Measurements from ENCODE around the gene HK3.

Gene HK3

DNA sequence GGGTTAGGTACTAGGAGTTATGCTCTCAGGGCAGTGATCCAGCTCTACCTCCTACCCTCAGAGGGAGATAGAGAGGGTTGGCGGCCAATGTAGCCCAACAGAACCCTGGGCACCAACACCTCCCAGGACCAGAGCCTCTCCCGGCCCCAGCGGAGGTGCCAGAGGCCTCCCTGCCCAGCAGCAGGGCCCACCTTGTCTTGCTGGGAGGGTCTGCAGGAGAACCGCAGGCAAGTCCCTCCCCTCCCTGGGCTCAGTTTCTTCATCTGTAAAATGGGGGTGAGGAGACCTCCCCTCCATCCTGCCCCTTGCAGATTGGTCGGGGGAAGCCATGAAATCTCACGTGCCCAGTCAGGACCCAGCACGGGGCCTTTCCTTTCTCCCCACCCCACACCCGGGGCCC is 34.4 kb downstream of the HK3 start:
- Histone ChIP-seq H3K79me2 (ENCODE audit: insufficient read depth, low read length) (no peaks in the 10 kb centered on the region), H3K4me3 (ENCODE audit: low read length, poor library complexity, severe bottlenecking) (no peak overlapping the region), H4K20me1 (ENCODE audit: insufficient read depth, low read length, poor library complexity, severe bottlenecking) (no peaks in the 10 kb centered on the region), H3K36me3 (ENCODE audit: insufficient read depth, low read length) (no peaks in the 10 kb centered on the region), H3K9me3 (ENCODE audit: insufficient read depth, low read depth, low read length) (no peaks in the 10 kb centered on the region), H3K9ac (ENCODE audit: low read depth, low read length, poor library complexity, severe bottlenecking) (no peak overlapping the region), H3K9me2 (replicated peaks; ENCODE audit: low read depth, low read length) (no peaks in the 10 kb centered on the region), H2AFZ (ENCODE audit: low read length) (no peak overlapping the region), H3K4me2 (ENCODE audit: low read depth, low read length, poor library complexity, severe bottlenecking) (no peak overlapping the region), H3F3A (ENCODE audit: low read depth) (no peaks in the 10 kb centered on the region), H3K4me1 (ENCODE audit: insufficient read depth, low read length, poor library complexity, severe bottlenecking) (no peaks in the 10 kb centered on the region), H3K27me3 (ENCODE audit: insufficient read depth, low read length, poor library complexity, severe bottlenecking) (no peaks in the 10 kb centered on the region)
- TF ChIP-seq EZH2phosphoT487 (IDR thresholded peaks at IDR 0.05; ENCODE audit: borderline replicate concordance) = no peak
- TF ChIP-seq CTCF (conservative IDR thresholded peaks at IDR 0.05; ENCODE audit: low read length) = no peak

GRCh38 chr5:176863765-176864098 is 35.4 kb downstream of the HK3 start:
- Histone ChIP-seq H3K4me3 (ENCODE audit: low read length, poor library complexity, severe bottlenecking) (no peak overlapping the region), H3K36me3 (ENCODE audit: insufficient read depth, low read length) (no peaks in the 10 kb centered on the region), H3K79me2 (ENCODE audit: insufficient read depth, low read length) (no peaks in the 10 kb centered on the region), H3F3A (ENCODE audit: low read depth) (no peaks in the 10 kb centered on the region), H4K20me1 (ENCODE audit: insufficient read depth, low read length, poor library complexity, severe bottlenecking) (no peaks in the 10 kb centered on the region), H3K9me2 (replicated peaks; ENCODE audit: low read depth, low read length) (no peaks in the 10 kb centered on the region), H3K4me2 (ENCODE audit: low read depth, low read length, poor library complexity, severe bottlenecking) (no peak overlapping the region), H3K4me1 (ENCODE audit: insufficient read depth, low read length, poor library complexity, severe bottlenecking) (no peaks in the 10 kb centered on the region), H3K9ac (ENCODE audit: low read depth, low read length, poor library complexity, severe bottlenecking) (no peak overlapping the region), H2AFZ (ENCODE audit: low read length) (no peak overlapping the region), H3K9me3 (ENCODE audit: insufficient read depth, low read depth, low read length) (no peaks in the 10 kb centered on the region), H3K27me3 (ENCODE audit: insufficient read depth, low read length, poor library complexity, severe bottlenecking) (no peaks in the 10 kb centered on the region)
- no peak for TF ChIP-seq EZH2phosphoT487 (IDR thresholded peaks at IDR 0.05; ENCODE audit: borderline replicate concordance)
- TF ChIP-seq CTCF (conservative IDR thresholded peaks at IDR 0.05; ENCODE audit: low read length) = no peak

- Histone ChIP-seq H3K9me2 (replicated peaks; ENCODE audit: low read depth, low read length) (no peaks in the 10 kb centered on the region), H3K4me2 (ENCODE audit: low read depth, low read length, poor library complexity, severe bottlenecking) (no peak overlapping the region), H4K20me1 (ENCODE audit: insufficient read depth, low read length, poor library complexity, severe bottlenecking) (no peaks in the 10 kb centered on the region), H3K36me3 (ENCODE audit: insufficient read depth, low read length) (no peaks in the 10 kb centered on the region), H3K4me1 (ENCODE audit: insufficient read depth, low read length, poor library complexity, severe bottlenecking) (no peaks in the 10 kb centered on the region), H3K9me3 (ENCODE audit: insufficient read depth, low read depth, low read length) (no peaks in the 10 kb centered on the region), H2AFZ (ENCODE audit: low read length) (no peak overlapping the region), H3K79me2 (ENCODE audit: insufficient read depth, low read length) (no peaks in the 10 kb centered on the region), H3K9ac (ENCODE audit: low read depth, low read length, poor library complexity, severe bottlenecking) (no peak overlapping the region), H3K4me3 (ENCODE audit: low read length, poor library complexity, severe bottlenecking) (no peak overlapping the region), H3K27me3 (ENCODE audit: insufficient read depth, low read length, poor library complexity, severe bottlenecking) (no peaks in the 10 kb centered on the region), H3F3A (ENCODE audit: low read depth) (no peaks in the 10 kb centered on the region)
- no peak for TF ChIP-seq EZH2phosphoT487 (IDR thresholded peaks at IDR 0.05; ENCODE audit: borderline replicate concordance)
- no peak for TF ChIP-seq CTCF (conservative IDR thresholded peaks at IDR 0.05; ENCODE audit: low read length)
Measured at GRCh38 chr5:176863041-176863764, 35.9 kb downstream of the HK3 start.
